Measurements from ENCODE around the gene C10orf120.

Gene C10orf120

DNA sequence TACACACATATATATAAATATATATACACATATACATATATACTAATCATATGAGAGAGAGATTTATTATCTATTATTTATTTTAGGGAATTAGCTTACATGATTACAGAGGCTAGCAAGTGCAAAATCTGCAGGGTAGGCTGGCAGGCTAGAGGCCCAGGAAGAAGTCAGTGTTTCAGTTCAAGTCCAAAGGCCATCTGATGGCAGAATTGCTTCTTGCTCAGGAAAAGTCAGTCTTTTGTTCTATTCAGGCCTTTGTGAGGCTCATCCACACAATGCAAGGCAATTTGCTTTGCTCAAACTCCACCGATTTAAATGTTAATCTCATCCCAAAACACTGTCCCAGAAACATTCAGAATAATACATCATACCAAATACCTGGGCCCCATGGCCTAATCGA lies 2.6 kb upstream of the C10orf120 start:
- DNase-seq, result no peak

DNA sequence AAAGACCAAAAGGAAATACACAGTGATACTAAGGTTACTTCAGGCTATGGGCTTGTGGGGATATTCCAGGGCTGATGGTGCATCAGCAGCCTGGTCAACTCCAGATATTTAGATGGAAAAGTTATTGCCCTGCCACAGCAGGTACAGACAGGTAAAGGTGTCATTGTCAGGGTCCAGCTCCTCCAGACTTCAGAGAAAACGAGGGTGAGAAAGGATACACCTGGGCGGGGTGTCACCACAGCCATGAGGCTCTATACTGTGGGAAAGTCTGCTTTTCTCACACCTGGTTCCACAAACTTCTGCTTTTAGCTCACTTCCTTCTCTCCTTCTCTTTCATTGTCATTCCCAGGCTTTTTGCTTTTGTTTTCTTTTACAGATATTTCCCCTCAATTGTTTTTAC lies 2.0 kb upstream of the C10orf120 start:
- DNase-seq, result no peak

- DNase-seq, result no peak
Measured at GRCh38 chr10:122696687-122697086, 3.0 kb downstream of the C10orf120 start.

DNA sequence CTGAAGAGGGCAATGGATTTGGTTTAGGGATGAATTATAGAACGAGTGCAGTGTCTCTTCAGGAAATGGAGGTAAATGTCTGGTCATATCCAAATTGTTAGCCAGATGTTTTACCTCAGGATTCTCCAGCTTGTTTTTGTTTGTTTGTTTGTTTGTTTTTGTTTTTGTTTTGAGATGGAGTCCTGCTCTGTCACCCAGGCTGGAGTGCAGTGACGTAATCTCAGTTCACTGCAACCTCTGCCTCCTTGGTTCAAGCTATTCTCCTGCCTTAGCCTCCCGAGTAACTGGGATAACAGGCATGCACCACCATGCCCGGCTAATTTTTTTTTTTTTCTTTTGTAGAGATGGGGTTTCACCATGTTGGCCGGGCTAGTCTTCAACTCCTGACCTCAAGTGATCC lies 6.9 kb downstream of the C10orf120 start:
- no peak for DNase-seq

GRCh38 chr10:122689146-122689820 lies 10.4 kb downstream of the C10orf120 start:
- DNase-seq, result no peak

DNA sequence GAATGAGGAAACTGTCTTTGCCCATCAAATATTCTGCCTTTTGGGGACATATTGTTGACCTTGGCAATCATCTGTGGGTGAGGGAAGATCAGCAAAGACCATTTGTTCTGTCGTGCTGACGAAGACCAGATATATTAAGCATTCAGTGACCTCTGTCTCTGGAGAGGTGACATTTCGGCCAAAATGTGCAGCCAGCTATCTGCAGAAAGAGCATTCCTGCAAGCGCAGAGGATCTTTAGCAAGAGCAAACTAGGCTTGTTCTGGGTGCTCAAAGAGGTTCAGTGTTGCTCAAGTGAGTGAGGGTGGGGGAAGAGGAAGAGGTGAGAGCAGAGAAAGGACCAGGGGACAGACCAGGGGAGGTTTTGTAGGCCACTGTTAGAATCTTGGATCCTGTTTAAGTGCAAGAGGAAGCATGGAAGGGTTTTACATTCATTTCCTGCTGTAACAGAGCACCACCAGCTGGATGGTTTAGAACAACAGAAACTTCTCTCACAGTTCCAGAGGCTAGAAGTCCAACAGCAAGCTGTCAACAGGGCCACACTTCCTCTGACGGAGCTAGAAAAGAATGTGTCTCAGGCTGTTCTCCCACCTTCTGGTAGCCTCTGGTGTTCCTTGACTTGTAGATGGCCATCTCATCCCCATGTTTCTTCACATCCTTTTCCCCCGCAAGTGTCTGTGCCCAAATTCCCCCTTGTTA lies 11.2 kb downstream of the C10orf120 start:
- no peak for DNase-seq

- no peak for DNase-seq
Measured at GRCh38 chr10:122682522-122682921, 17.1 kb downstream of the C10orf120 start.

- no peak for DNase-seq
Measured at GRCh38 chr10:122678266-122678665, 21.4 kb downstream of the C10orf120 start.

- DNase-seq, result no peak
Measured at GRCh38 chr10:122675278-122675677, 24.4 kb downstream of the C10orf120 start.

GRCh38 chr10:122674781-122675180 lies 24.9 kb downstream of the C10orf120 start:
- DNase-seq, result no peak

- DNase-seq, result no peak
Measured at GRCh38 chr10:122673731-122674130, 25.9 kb downstream of the C10orf120 start.

DNA sequence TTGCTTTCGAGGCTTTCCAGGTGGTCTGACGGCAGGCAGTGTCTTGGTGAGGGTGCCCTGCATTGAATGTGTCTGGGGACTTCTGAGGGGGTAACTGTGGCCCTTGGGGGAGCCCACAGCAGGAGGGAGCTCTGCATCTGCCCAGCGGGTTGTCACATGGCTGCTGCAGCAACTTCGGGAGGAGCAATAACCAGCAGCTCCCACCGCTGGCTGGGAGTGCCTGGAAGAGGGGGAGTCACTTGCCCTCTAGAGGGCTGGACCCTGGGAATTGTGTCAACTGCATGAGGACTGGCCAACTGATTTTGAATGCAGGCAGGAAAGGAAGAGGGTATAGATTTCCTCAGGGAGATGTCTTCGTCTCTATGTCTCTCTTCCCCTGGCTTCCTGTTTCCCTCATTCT lies 26.4 kb downstream of the C10orf120 start:
- DNase-seq, result no peak

GRCh38 chr10:122672655-122673054 lies 27.0 kb downstream of the C10orf120 start:
- no peak for DNase-seq

DNA sequence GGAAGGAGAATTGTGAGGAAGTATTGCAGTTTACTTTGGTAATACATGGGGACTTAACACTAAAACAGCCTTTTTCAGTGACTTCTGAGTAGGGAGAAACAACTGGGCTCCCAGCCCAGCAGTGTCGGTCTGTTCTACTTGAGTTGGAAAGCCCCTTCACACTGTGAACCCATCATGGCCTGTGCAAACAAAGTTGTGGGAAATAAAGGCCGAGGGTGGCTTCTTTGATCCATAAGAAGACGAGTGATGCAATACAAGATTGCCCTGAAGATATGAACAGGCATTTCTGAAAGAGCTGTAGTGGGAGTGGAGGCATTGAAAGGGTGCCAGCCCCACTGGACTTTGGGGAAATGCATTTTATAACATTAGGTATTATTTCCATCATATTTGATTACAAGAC lies 28.3 kb downstream of the C10orf120 start:
- no peak for DNase-seq

GRCh38 chr10:122669842-122670241 lies 29.8 kb downstream of the C10orf120 start:
- DNase-seq, result no peak

DNA sequence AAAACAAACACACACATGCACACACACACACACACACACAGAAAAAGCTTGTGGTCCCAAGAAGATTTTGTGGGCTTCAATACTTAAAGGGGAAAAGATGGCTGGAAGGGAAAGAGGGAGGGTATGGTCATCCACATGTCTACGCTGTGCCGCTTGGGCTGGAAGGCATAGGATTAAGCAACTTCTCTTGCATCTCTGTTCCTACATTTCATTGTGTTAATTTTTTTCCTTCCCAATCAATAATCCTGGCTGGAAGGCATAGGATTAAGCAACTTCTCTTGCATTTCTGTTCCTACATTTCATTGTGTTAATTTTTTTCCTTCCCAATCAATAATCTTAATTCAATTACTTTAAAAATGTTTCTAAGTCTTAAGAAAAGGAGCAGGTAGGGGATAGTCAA lies 30.6 kb downstream of the C10orf120 start:
- no peak for DNase-seq

- no peak for DNase-seq
Measured at GRCh38 chr10:122665946-122666345, 33.7 kb downstream of the C10orf120 start.

DNA sequence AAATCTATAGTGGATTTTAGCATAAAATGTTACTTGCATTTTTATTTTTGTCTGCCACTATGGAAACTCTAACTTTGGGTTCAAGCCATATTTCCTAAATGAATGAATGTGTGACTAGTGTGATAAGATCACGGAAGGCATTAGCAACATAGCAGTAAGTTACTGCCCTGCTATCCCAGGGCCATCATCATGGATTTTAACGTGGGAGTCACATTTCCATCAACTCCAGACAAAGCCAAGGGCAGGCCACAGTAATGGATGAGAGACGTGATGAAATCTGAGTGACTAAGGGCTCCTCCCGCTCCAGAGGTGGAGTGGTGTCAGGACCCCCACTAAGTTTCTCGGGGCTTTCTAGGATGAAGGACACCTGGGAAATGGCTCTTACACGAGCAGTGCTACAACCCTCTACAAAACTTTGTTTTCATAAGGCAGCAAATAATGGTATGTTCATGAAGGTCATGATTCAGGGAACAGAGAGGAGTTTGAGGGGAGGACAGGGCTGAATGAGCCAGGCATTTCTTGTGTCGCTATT lies 34.3 kb downstream of the C10orf120 start:
- no peak for DNase-seq

DNA sequence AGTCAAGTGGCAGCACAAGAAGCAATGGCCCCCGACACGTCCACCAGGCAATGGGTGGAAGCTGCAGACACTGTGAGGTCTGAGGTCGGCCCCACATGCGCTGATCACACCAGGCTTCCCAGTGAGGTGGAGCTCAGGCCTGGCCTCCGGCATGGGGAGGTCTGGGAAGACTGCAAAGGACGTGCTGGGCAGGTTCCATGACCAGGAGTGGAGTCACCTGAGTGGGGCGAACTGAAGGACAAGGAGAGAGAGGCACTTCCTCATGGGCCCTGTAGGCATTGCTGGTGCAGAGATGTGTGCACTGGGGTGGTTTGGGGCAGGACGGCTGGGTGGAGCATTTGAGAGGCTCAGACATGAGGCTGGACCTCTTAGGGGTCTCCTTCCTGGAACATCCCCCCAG lies 35.1 kb downstream of the C10orf120 start:
- no peak for DNase-seq

DNA sequence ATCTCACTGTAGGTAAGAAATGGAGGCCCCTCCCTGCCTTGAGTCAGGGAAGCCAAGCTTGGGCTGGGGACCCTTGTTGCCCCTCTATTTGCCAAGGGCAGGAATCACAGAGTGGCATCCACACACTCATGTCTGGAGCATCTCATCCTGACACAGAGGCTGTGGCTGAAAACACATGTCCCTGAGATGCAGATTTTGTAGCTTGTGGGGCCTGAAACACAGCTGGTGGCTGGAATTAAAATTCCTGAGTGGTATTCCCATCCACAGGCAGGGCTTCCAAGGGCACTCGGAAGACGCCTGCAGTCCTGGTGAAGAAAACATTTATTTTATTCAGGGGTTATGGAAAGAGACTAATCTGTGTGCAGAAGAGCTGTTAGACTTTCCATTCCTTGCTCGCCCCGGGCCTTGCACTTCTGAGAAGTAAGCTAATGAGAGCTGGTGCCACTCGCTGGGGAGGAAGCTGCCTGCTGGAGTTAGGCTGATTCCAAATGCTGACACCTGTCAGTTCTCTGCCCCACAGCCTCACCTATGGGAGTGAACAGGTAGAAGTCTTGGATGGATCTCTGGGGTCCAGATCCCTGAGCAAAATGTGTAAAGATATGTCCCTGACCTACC lies 36.0 kb downstream of the C10orf120 start:
- no peak for DNase-seq

DNA sequence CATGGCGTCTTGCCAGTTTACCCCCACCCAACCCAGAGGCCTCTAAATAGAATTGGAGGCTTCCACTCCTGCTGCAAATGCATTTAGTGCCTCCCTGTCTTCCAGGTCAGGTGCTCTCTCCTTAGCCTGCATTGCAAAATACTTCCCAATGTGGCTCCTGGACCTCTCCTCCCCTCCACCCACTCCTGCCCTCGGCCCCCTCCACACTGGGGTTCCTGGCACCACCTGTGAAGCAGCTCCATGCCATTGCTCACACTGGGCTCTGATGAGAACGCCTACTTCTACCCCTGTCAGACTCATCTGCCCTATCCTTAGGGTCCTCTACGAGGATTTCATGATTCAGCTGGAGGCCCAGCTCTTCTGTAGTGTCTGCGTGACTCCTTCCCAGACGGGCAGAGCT lies 37.4 kb downstream of the C10orf120 start:
- no peak for DNase-seq

GRCh38 chr10:122660696-122661095 lies 39.0 kb downstream of the C10orf120 start:
- DNase-seq, result no peak

DNA sequence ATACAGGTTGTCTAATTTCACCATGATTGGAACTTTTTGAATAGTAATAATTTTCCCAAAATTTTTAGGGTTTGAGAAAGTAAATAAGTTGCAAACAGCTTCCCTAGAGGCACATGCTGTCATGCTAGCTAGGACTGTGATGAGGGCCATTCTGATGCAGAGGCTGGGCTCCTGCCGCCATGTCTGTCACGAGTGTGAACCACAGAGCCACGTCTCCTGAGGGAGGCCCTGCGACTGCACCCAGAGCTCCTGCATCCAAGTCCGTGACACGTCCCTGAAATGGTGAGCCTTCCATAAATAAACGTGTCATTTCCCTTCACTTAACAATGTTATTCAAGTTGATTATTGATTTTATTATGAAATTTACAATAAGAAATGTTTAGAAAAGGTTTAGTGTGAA lies 40.0 kb downstream of the C10orf120 start:
- peak; percentile 4 for DNase-seq

DNA sequence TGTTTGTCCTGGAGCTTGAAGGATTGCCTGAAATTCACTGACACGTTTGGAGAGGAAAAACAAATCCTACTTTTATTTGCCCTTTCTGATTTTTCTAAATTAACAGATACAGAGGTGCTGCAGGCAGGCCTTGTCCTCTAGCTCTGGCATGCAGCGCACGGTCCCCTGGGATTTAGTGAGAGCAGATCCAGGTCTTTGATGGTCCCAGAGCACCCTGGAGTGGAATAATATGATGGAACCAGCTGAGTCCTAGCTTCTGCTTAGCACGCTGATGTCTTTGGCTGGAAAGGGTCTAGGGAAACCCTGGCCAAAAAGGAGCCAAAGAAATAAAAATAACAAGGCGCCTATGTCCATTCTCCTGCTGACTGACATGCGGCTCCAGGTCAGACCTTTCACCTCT lies 40.5 kb downstream of the C10orf120 start:
- DNase-seq, result peak; percentile 2

Data from femur (tissue), 1 donor.